Activated naive CD4-positive, alpha-beta T cell treated with anti-CD3 and anti-CD28 coated beads, Interleukin-2, amount 50 U/mL, for 16 hours (primary cell): ENCODE results near the gene WDR38.
"Not testable (repeated sequence)": the region's sequence is repeated elsewhere in the genome, so short reads cannot be mapped to it uniquely, and the experiment has no call there.

Experiments
- DNase-seq: peaks from one replicate; pipeline ENCODE4 v3.0.0-alpha.2; 2020

Gene WDR38

DNA sequence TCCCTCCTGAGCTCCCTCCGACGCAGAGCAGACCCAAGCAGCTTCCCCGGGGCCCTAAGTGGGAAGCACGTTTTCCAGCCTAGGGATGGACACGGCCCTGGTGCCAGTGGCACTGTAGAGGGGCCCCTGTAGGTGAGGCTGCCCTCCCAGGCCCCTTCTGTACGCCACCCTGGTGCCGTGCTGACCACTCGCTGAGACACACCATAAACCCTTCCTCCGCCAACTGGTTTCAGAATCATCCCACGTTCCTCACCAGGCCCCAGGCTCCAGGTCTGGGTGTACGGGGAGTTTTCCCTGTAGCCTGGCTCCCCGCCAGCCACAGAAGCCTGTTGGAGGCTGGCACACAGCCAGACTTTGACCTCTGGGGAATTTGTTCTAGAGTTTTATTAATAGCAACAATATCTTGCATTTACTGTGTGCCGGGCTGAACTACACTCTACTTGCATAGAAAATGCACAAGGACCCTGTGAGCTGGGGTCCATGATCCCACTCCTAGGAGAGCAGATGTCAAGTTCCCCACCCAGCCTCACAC is 18.2 kb upstream of the WDR38 start:
- DNase-seq: no peak

DNA sequence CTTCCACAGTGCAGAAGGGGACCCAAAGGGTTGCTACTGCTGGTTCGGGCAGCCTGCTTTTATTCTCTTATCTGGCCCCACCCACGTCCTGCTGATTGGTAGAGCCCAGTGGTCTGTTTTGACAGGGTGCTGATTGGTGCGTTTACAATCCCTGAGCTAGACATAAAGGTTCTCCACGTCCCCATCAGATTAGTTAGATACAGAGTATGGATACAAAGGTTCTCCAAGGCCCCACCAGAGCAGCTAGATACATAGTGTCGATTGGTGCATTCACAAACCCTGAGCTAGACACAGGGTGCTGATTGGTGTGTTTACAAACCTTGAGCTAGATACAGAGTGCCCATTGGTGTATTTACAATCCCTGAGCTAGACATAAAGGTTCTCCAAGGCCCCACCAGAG is 15.1 kb upstream of the WDR38 start:
- DNase-seq: not testable (repeated sequence)

DNA sequence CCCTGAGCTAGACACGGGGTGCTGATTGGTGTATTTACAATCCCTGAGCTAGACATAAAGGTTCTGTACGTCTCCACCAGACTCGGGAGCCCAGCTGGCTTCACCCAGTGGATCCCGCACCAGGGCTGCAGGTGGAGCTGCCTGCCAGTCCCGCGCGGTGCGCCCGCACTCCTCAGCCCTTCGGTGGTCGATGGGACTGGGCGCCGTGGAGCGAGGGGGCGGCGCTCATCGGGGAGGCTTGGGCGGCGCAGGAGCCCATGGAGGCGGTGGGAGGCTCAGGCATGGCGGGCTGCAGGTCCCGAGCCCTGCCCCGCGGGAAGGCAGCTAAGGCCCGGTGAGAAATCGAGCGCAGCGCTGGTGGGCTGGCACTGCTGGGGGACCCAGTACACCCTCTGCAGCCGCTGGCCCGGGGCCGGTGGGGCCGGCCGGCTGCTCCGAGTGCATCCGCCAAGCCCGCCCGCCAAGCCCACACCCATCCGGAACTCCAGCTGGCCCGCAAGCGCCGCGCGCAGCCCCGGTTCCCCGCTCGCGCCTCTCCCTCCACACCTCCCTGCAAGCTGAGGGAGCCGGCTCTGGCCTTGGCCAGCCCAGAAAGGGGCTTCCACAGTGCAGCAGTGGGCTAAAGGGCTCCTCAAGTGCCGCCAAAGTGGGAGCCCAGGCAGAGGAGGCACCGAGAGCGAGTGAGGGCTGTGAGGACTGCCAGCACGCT is 14.5 kb upstream of the WDR38 start:
- DNase-seq: not testable (repeated sequence)

DNA sequence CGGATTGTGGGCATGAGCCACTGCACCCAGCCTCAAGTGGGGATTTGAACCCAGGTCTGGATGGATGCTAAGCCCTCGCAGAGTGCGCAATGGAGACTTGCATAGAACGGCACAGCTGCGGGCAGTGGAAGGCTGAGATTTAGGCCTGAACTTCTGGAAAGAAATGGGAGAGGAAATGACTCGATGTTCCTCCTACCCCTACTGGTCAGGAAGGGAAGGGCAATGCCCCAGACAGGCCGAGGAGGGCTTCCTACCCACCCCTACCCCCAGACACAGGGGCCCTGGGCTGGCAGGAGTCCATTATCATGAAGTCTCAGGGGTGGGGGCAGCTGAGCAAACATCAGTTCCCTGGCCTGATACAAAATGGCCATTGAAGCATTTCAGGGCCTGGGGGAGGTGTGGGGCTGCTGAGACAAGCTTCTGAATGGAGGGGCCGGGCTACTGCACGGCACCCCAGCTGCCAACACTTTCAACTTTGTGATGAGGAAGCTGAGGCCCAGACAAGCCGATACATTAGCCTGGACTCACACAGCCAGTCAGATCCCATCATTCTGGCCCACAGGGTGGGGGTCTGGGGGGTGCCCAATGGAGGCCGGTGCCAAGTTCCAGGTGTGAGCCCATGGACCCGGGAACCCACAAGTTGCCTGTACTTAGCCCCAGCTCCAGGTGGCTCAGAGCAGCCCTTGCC is 13.5 kb upstream of the WDR38 start:
- DNase-seq: no peak

DNA sequence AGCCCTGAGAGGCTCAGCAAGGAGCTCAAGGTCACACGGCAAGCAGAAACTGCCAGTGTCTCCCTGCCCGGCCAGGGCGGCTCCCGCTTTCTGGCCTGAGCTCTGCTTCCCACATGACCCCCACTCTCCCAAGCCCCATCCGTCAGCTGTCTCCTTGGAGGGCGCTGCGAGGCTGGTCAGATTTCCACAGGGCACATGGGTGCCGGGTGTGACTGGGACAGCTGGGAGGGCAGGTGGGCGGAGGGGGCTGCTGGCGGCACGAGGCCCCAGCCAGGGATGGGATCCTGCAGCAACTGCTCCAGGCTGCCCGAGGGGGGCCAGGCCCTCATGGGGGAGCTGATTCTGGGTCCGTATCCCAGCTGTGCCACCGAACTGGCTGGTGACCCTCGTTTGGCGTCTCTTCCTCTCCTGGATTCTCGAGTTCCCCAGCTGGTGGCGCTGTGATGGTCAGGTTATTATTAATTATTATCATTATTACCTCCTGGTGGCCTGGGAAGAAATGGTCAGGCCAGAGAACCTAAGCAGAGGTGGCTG is 12.9 kb upstream of the WDR38 start:
- DNase-seq: no peak

DNA sequence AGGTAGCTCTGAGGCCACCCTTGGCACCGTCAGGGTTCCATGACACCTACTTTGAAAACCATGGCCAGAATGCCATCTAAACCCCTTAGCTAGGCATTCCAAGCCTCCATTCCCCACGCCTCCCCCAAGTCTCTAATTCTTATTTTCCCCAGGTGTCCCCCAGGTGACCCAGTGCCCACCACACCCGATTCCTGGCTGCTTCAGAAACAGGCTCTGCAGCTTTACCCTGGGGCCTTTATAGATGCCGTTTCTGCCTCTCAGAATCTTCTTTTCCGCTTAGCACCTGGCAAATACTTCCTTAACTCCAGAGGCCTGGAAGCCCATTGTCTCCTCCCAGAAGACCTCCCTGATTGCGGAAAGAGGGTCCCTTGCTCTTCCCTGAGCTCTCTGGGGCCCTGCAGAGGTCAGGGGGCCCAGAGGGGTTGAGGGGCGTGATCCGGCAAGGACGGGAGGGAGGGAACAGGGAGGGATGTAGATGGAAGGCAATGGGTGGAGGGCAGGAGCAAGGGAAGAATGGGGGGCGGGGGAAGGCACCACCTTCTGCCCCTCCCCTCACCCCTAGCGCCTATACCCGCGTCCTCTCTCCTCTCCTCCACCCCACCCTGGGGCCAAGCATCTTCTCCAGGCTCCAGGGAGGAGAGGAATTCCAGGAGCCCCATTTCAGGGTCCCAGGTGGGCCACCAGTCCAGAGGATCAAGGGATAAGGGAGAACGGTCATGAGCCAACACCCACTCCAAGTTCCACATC is 12.0 kb upstream of the WDR38 start:
- no peak for DNase-seq

DNA sequence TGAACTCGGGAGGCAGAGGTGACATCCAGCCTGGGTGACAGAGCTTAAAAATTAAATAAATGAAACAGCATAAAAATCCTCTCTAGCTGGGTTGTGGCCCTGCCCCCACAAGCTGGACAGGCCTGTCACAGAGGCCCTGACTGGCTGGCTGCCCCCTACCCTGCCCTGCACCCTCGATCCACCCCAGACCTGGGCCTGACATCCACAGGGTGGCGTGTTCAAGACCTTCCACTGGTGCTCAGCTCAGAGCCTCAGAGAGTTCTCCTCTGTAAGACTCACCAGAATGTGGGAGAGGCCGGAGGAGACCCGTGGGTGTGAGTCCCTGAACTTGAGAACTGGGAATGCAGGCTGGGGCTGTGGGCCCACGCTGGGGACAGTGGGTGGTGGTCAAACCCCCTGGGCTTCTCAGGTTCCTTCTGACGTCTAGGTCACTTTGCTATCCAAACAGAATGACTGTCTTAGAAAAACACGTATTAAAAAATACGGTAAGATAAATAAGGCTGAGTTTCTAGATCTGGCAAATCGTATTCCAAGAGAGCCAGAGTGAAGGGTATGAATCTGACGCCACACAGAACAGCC is 9.7 kb upstream of the WDR38 start:
- no peak for DNase-seq

DNA sequence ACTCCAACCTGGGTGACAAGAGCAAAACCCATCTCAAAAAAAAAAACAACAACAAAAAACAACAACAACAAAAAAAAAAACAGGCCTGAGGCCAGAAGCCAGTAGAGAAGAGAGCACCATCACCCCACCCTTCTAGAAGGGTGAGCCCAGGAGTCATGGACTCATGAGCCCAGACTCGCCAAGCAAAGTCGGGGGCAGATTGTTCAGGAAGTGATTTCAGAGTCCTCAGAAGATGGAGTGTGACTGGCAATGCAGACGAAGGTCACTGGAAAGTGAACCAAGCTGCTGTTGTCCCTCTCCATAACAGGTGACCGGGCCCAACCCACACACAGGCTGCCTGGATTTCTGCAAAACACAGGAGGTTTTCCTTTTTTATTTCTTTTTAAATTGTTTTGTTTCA is 9.0 kb upstream of the WDR38 start:
- no peak for DNase-seq

DNA sequence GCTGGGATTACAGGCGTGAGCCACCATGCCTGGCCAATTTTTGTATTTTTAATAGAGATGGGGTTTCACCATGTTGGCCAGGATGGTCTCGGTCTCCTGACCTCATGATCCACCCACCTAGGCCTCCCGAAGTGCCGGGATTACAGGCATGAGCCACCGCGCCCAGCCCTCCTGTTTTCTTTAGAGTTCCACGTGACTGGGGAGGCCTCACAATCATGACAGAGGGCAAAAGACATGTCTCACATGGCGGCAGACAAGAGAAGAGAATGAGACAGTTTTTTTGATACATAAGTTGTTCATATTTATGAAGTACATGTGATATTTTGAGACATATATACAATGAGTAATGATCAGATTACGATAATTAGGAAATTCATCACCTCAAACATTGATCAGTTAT is 6.8 kb upstream of the WDR38 start:
- not testable (repeated sequence) for DNase-seq

DNA sequence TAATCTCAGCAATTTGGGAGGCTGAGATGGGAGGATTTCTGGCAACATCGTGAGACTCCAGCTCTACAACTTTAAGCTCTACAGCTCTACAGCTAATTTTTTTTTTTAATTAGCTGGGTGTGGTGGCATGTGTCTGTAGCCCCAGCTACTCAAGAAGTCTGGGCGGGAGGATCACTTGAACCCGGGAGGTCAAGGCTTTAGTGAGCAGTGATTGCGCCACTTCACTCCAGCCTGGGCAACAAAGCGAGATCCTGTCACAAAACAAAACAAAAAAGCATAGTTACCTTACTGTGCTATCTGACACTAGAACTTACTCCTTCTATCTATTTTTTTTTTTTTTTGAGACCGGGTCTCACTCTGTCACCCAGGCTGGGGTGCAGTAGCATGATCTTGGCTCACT is 6.3 kb upstream of the WDR38 start:
- DNase-seq: no peak

DNA sequence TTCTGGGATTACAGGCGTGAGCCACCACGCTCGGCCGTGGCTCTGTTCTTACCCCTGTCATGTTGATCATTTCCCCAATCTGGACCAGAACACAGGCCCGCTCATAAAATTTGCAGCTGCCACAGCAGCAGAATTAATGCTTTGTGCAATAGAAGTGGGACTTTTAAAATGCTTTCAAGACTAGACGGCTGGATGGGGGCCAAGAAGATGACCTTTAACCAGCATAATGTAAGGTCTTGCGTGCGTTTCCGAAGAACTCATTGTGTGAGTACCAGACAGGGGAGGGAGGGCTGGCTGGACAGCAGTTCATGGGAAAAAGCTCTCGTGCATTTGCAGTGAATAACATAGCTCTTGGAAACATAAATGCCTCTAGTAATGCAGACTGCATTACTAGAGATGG is 3.5 kb upstream of the WDR38 start:
- DNase-seq: no peak

DNA sequence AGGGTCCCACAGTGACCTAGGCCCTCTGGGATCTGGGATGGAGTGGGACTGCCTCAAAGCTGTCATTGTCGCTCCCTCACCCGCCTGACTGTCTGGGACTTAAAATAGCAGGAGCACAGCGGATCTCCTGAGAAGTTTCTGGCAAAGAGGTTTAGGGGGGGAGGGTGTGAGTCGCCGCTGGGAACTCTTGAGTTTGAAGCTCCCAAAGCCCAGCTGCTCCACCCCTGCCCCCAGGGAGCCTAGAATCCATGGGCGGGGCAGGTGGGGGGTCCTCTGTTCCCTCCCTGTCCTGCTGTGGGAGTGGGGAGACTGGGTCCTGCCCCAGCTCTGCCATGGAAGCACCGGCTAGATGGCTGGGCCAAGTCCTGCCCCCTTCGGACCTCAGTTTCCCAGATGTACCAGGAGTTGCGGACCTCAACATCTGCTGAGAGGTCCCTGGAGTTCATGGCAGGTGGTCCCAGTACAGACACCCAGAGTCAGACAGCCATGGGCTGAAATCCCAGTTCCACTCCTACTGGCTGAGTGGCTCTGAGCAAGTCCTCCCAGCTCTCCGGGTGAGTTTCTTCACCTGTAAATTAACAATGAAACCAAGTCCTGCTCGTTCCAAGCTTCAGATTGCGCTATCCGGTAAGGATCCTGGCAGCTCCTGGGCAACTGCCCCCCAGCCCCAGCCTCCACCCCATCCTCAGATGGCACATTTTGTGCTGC is 985 bp upstream of the WDR38 start:
- DNase-seq: no peak

DNA sequence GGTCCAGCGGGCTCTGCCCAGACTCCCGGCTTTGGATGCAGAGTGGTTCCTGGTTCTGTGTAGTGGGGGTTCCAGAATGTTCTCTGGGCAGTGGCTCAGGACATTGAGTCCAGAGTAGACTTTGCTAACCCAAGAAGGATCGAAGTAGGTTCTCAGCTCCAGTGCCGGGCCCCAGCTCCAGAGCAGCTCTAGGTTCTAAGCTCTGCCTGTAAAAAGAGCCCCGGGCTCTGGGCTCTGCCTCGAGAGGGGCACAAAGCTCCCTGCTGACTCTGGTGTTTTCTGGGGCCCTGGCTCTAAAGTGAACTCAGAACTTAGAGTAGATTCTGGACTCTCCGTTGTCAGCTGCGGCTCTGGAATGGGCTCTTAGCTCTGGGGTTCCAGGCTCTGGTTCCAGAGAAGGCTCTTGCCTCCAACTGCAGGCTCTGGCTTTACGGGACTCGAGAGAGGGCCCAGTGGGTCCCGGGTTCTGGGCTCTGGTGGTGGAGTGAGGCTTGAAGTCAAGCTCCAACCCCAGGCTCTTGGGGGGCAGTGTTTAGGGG is 414 bp downstream of the WDR38 start:
- DNase-seq: no peak

DNA sequence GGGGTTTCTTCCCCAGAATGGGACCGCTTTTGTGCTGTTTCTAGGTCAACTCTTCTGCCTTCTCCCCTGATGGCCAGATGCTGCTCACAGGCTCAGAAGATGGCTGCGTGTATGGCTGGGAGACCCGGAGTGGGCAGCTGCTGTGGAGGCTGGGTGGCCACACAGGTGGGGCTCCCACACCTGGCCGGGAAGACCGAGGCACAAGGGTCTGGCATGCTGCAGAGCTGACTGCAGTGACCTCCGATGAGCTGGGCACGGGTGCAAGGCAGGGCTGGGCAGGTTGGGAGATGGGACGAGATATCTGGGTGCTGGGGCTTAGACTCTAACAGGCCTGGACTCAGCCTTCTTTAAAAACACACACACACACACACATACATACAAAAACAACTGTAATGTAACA is 901 bp downstream of the WDR38 start:
- no peak for DNase-seq

DNA sequence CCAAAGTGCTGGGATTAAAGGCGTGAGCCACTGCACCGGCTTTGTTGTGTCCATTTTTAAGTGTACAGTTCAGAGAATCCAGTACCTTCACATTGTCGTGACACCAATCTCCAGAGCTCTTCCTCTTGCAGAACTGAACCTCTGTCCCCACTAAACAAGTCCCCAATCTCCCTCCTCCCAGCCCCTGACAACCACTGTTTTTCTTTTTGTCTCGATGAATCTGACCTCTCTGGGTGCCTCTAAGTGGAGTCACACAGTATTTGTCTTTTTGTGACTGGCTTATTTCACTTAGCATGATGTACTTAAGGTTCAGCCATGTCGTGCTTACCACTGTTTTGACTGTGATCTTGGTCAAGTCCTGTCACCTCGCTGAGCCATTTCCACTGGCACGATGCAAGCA is 1.6 kb downstream of the WDR38 start:
- no peak for DNase-seq

DNA sequence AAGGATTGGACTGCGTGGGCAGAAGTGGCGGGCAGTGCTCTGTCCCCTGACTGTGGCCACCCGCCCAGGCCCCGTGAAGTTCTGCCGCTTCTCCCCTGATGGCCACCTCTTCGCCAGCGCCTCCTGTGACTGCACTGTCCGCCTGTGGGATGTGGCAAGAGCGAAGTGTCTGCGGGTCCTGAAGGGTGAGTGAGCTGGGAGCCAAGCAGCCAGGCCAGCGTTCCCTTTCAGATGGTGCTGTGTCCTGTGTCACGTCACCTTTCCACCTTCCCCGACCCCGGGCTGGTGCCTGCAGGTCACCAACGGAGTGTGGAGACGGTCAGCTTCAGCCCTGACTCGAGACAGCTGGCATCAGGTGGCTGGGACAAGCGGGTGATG is 2.3 kb downstream of the WDR38 start:
- no peak for DNase-seq

DNA sequence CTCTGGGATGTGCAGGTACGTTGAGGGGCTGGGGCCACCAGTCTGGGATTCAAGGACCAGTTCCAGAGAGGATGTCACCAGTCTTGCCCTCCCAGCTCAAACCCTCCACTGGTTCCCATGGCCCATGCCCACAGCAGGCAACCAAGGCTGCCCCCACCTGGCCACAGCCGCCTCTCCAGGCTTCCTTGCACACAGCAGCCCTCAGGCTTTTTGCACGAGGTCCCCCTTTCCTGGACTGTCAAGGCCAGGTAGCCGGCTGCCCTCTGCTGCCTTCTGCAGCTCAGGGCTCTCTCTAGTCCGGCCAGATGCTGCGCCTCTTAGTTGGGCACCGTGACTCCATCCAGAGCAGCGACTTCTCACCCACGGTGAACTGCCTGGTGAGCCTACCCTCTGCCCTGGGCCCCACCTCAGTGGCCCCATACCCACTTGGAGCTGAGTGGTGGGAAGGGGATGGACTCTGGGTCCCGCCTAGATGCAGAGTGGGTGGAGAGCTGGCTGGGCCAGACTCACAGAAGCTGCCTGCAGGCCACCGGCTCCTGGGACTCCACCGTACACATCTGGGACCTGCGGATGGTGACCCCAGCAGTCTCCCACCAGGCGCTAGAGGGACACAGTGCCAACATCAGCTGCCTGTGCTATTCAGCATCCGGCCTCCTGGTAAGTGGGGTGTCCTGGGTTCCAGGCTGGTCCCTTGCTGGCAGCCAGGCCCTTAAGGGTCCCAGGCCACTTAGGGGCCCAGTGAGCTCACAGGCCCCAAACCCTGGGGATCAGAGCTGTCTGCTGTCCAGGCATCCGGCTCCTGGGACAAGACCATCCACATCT is 2.9 kb downstream of the WDR38 start:
- DNase-seq: peak; percentile 41

DNA sequence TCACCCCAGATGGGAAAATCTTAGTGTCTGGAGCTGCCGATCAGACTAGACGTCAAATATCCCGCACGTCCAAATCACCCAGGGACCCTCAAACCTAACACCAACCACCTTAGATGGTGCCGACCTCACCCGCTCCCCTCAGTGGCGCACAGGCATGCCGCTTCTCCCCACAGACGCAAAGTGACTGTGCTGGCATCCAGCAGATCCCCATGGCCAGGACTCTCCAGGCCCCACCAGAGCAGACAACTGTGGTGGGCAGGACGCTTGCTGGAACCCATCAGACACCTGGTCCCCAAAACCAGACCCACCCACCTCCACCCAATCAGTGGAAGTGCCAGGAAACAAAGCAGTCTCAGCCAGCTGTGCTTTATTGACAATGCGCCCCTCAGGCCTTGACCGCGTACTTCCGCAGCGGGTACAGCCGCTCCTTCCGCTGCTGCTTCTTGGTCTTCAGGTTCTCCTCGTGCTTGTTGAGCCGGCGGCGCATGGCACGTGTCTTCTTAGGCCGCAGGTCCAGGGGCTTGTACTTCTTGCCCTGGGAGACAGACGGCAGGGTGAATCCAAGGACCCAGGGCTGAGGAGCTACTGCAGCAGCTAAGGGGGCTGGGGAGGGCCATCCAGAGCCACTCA is 4.4 kb downstream of the WDR38 start:
- DNase-seq: no peak

DNA sequence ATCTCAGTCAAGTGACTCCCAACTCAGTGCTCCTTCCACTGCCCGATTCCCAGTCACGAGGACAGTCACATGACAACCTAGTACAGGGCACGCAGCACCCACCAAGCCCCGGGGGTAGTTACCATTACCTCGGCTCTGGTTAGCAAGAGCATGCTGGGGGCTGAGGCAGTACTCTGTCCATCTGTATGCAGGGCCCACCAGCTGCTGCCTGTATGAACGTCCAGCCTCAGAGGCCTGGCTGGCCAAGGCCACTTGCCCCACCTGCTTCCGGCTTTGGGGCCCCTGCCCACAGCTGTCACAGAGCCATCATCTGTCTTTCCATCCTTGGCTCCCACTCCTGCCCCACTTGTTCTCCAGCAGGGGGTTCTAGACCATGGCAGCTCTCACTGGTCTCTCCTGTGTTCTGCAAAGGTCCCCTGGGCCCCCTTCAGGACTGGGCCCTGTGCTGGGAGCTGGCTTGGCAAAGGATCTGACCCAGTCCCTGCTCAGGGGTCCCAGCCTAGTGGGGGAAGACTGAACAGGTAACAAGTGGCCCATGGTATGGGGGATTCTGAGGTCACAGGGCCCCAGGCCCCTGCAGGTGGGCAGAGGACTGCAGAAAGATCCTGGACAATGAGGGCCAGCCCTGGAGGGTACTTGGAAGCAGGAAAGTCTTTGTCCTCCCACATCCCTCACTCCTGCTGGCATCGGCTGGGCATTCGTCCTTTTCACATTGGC is 5.2 kb downstream of the WDR38 start:
- no peak for DNase-seq
